GM18873 (cell line): ENCODE measurements around the gene CHST5.

Experiments
- ATAC-seq: cut with Tn5 transposase; IDR thresholded peaks from one replicate; pipeline ENCODE4 v1.9.1; 2021; ENCODE audit warnings: mild to moderate bottlenecking, moderate library complexity, moderate number of reproducible peaks; ENCODE audit not compliant: unreplicated experiment, low FRiP score

Gene CHST5

DNA sequence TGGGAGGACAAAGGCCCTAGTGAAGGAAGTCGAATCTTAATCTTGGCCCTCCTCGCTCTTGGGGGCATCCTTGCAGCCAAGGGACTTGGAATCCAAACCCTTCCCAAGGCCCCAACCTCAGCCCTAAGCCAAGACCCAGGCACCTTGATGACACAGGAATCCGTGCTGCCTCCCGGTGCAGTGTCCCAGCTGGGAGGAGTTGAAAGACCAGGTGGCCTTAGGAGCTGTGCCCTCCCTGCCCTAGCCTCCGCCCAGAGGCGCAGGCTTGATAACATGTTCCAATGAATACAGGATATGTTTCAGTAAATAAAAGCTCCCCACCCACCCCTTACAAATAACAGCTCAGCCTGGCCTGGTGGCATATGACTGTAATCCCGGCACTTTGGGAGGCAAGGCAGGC is at the start of gene CHST5:
CHST5 (minus strand) TSS at position 208 of the 400 bp plus-strand sequence. CDS start 5,724 bp downstream, outside the sequence.
- ATAC-seq: no peak

DNA sequence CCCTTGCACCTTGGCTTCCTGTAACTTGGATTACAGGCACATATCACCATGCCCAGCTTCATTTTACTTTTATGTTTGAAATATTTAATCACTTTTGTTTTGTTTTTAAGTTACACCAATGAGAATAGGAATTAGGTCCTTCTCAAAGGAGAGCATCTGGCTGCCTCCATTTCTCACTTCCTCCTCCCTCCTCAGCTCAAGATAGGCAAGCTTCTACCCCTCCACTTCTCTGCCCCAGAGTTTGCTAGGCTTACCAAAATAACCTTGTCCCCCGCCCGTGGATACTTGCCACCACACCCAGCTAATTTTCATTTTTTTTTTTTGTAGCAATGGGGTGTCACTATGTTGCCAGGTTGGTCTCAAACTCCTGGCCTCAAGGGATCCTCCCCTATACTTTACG is 48.2 kb upstream of the CHST5 start:
- no peak for ATAC-seq

DNA sequence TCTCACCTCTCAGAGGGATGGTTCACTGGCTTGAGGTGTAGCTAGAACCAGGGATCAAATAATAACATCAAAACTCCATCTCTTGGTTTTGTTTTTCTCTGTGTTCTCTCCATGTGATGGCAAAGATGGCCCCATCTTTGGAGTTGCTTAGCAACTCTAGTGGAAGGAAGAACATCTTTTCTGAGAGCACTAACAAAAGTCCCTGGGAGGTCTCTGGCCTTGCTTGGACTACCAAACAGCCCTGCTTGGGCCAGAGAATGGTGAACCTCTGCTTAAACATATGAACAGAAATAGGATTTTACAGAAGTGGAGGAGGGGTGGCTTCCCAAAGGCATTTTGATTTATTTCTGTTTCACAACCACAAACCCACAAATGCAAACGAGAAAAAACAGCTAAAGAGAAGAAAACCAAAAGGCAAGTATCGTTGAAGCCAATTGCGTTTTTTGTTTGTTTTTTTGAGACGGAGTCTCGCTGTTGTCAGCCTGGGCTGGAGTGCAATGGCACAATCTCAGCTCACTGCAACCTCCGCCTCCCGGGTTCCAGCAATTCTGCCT is 43.5 kb upstream of the CHST5 start:
- ATAC-seq: no peak

DNA sequence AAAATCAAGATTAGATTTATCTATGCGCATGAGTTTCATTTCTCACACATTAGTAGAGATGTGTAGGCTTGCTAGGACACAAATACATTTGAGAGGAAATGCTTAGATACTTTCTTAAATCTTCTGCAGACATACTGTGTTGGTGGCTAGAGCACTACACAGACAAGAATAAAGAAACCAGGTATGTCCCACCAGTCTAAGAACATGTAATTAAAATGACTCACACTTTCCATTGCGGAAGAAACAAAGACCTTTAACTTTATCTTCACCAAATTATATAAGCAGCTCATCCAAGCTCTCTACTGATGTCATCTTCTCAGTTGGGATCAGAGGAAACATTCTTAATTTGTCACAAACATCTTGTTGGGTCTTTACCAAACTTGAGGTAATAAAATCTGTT is 42.8 kb upstream of the CHST5 start:
- ATAC-seq: no peak

DNA sequence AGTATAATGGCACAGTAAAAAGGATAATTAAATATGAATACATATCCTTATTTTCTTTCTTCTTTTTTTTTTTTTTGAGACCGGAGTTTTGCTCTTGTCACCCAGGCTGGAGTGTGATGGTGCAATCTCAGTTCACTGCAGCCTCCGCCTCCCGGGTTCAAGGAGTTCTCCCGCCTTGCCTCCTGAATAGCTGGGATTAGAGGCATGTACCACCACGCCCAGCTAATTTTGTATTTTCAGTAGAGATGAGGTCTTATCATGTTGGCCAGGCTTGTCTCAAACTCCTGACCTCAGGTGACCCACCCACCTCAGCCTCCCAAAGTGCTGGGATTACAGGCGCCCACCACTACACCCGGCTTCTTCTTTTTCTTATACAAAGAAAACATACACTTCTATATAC is 42.3 kb upstream of the CHST5 start:
- ATAC-seq: no peak

DNA sequence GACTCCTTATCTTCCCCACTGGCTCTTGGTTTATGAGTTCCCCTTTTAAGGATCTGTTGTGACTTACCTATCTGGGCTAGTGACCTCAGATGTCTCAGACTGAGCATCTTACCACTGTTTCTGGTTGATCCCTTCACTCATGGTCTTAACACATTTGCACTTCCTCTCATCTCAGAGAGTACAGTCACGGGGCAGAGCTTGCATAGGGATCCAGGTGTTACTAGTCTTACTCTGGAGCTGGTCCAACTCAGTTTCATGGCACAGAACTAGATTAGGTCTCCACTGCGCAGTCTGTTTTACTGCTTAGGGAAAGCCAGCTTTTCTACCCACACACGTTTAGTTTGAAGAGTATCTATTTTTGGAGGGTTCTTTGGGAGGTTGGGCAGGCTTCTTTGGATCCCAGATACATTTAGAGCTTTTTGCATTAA is 40.5 kb upstream of the CHST5 start:
- ATAC-seq: no peak

DNA sequence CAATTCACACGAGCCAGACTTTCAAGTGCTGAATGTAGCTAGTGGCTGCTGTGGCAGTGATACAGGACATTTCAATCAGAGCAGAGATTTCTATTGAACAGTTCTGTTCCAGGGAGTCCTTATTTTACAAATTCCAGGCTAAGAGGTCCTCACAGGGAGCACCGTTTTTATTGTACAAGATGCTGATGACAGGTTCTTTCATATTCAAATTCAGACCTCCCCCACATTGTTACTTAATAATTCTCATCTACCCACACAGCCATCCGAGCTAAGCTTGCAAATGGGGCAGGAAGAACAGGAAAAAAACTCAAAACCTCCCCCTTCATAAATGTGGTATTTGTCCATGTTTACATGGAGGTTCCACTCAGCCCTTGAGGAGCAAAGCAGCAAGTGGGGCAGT is 40.0 kb upstream of the CHST5 start:
- ATAC-seq: no peak

DNA sequence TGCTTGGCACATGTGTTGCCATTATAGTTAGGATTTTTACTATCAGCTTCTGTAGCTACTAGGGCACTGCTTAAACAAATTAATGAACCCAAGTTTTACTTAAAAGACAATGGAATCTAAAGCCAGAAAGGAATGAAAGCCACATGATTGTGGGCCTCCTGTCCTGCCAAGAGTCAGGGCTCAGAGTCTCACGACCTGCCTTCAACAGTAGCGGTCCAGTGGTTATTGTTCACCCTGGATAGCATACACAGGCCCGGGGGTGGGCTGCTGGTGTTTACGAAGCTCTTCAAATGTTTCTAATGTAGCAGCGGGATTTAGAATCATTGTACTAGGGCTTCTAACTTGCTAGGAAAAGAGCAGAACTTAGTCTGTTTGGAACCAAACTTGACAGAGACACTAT is 38.0 kb upstream of the CHST5 start:
- ATAC-seq: no peak

DNA sequence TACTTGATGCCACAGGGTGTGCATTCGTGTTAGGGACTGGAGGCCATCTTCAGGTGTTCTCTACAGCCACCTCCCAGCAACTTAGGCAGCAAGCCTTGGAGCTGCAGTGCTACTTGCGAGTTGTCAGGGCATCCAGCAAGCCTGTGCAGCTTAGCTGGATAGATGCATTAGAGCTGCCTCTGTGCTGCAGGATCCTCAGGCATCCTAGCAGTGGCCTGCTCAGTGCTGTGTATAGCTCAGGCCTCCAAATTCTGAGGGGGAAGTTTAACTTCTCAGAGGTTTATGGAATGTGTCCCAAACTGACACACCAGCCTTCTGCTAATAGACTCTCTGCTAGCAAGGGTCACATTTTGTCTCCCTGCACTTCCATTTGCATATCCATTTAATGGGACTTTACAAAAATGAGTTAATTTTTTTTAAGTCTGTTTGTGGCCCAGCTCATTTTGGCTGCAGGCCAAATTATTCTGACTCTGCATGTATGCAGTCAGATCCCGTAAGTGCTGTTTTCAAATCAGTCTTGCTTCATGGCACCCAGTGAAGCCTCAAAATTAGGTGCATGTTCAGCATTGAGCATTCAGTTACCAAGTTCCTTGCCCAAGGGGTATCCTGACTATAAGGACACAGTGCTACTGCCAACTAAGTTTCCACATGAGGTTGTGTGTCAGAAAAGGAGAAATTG is 37.1 kb upstream of the CHST5 start:
- no peak for ATAC-seq

DNA sequence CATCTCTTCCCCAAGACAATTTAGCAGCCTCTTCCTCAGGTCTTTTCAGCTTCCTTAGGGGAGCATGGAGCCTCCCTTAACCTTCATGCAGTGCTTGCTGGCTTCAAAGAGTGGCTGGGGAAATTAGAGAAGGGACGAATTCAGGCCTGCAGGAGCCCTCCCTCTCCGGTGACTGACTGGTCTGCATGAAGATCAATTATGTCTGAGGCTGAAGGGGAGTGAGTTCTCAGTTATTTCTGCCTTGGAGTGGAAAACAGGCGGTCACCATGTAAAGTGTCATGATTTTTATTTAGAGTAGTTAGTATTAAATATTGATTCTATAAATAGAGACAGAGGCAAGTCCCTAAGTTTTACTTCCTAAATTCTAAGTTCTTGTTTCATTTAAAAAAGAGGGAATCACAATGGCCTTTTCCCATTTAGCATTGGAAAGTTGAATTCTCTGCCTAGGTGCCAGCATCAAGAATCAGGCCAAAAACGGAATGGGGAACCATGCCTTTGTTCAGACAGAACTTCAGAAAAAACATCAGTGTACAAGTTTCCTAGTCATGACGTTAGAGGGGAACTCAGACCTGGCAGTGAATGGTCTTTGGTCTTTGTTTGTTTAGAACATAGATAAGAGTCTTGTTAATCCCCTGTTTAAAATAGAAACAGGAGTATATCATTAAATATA is 34.6 kb upstream of the CHST5 start:
- no peak for ATAC-seq

DNA sequence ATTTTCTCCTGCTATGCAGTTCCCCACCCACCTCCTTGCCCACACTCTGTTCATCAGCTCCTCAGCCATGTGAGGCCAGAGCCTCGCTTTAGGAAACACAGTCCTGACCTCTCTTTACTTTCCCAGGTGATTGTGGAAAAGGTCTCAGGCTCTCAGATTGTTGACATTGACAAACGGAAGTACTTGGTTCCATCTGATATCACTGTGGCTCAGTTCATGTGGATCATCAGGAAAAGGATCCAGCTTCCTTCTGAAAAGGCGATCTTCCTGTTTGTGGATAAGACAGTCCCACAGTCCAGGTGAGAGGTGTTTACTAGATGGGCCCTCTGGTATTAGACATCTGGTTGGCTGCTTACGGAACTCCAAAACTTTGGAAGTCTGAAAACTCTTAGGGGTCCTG is 32.0 kb upstream of the CHST5 start:
- no peak for ATAC-seq

DNA sequence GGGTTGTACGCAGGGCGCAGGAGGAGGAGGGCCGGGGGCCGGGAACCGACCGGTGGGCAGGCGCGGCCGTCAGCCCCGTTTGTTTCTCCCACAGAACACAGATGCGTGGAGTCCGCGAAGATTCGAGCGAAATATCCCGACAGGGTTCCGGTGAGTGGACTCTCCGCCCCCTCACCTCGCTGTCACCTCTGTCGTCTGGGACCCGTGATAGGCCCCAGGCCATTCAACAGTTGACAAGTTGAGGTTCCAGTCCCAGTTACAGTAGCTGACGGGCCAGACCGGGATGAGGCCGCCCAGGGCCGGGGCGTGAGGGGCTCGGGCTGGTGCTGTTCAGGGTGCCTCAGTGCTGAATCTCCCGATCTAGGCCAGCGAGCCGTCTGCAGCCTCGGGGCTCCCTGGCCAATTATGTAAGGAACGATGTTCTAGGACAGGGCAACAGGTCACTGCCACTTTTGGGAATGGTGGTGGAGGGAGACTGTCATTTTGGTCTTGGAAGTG is 30.9 kb upstream of the CHST5 start:
- ATAC-seq: no peak

DNA sequence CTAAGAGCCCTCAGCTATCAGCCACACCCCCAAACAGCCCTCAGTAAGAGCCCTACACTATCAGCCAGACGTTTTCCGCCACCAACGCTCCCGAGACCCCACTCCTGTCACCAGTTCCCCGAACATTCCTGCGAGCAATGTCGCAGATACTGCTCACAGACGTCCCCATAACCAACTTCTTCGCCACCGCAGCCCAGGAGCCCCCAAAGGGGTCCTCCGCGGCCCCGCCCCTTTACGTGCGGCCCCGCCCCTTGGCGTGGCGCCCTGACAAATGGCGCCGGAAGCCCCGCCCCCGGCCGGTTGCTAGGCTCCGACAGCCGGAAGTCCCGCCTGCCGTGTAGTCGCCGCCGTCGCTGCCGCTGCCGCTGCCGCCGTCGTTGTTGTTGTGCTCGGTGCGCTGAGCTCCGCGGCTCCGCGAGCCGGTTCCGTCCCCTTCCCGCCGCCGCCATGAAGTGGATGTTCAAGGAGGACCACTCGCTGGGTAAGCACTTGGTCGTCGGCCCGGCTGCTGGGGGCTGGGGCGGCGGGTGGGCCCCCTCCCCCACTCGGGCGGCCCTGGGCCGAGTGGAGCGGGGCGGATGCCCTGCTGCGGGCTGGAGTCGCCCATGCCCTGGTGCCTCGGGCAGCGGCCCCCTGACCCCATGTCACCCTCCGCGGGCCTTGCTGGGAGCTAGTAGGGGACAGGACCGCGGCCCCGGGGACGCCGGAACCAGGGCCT is 30.3 kb upstream of the CHST5 start, which contains the start of gene GABARAPL2:
GABARAPL2 (plus strand) TSS at position 340 of the 718 bp plus-strand sequence; CDS start at position 448, 108 bp downstream.
- ATAC-seq: peak; percentile 59

DNA sequence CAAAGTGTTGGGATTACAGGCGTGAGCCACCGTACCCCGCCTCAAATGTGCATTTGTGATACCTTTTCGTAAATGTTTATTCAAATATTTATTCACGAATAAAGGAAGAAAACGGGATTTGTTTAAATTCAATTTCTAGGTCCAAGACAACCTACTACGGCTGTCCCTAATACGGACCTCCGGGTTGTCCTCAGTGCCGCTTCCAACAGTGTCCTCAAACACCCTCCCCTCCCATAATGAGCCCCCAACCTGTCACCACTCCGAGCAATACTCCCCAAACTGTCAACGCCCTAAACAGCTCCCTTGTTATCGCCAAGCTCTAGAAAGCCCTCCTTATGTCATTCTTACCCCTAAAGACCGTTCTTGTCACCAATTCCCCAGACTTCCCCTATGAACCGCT is 29.7 kb upstream of the CHST5 start:
- ATAC-seq: no peak

DNA sequence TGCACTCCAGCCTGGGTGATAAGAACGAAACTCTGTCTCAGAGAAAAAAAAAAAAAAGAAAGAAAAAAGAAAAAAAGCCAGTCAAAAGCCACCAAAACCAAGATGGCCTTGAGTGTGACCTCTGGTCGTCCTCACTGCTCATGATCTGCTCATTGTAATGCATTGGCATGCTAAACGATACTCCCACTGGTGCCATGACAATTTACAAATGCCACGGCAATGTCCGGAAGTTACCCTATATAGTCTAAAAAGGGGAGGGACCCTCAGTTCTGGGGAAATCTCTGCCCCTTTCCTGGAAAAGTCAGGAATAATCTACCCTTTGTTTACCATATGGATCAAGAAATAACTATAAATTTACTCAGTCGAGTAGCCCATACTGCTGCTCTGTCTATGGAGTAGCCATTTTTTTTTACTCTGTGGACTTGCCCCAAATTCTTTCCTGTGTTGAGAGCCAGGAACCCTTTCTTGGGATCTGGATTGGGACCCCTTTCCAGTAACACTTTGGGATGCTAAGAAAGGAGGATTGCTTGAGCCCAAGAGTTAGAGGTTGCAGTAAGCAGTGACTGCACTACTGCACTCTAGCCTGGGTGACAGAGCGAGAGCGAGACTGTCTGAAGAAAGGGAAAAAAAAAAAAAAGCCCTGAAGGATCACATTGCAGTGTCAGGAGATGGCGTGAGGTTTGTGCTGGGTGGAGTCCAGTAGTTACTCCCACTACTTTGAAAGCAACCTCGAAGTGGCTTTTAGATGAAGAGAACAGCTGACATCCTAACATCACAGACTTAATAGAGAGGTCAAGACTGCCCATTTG is 23.9 kb upstream of the CHST5 start:
- ATAC-seq: no peak

DNA sequence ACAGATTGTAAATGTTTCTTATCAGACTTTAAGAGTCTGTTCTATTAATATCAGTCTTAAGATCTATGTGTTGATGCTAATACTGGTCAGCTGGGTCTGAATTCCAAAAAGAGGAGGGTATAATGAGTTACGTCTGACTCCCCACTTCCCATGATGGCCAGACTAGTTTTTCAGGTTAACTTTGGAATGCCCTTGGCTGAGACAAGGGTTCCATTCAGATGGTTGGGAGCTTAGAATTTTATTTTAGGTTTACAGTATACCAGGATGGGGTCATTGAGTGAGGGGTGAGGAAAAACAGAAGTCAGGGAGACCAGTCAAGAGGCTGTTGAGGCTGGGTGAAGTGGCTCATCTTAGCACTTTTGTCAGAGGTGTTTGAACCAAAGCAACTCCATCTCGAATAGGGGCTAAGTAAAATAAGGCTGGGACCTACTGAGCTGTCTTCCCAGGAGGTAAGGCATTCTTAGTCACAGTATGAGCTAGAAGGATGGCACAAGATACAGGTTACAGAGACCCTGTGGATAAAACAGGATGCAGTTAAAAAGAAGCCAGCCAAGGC is 23.0 kb upstream of the CHST5 start:
- no peak for ATAC-seq

DNA sequence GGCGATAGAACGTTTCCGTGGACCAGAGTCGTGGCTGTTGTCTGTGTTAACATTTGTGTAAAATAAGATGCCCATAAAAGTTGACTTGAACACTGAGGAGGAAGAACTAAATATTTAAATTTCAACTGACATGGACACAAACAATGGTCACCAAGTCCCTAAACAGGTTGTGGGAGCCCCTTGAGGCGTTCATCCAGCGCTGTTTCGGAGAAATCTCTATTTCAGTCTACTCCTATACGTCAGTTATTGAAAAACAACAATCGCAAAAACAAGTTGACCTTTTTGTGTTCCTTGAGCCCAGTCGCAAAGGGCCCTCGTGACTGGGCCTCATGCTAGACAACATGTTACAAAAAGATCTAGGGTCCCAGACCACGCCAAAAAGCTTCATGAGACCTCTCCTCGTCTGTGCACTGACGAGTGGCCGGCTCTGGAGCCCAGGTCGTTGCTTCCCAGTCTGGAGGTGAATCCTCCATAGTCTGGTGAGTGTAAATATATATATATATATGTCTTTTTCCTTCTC is 20.6 kb upstream of the CHST5 start:
- no peak for ATAC-seq

DNA sequence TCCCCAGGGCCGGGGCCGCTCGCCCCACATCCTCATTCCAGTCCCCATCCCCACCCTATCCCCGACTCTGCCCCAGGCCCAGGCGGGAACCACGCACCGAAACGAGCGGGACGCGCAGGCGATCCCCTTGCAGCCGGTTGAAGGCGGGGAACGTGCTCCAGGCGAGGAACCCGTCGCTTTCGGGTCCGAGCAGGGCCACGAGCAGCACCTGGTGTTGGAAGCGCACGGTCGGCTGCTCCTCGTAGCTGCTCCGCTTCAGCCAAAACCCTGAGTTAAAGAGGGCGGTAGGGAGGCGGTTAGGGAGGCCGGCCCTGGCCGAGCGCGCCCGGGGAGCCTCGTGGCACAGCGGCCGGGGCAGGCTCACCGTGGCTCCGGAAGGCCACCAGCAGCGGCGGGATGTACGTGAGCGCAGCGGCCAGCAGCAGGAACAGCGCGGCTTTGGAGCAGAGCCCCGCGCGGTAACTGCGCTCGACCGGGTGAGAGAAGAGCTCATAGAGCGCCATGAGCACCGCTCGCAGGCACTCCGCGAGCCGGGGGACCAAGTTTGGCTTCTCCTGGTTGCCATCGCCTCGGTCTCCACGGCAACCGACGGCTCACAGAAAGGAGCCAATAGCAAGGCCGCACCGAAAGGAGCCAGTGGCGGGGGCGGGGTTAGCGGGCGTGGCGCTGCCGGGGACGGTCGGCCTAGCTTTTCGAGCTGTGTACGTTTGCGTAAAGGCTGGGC is 20.0 kb upstream of the CHST5 start, which contains the start of gene TMEM231:
TMEM231 (minus strand) TSS at position 546 of the 724 bp plus-strand sequence; CDS start at position 503, 43 bp downstream.
- ATAC-seq: peak; percentile 96

DNA sequence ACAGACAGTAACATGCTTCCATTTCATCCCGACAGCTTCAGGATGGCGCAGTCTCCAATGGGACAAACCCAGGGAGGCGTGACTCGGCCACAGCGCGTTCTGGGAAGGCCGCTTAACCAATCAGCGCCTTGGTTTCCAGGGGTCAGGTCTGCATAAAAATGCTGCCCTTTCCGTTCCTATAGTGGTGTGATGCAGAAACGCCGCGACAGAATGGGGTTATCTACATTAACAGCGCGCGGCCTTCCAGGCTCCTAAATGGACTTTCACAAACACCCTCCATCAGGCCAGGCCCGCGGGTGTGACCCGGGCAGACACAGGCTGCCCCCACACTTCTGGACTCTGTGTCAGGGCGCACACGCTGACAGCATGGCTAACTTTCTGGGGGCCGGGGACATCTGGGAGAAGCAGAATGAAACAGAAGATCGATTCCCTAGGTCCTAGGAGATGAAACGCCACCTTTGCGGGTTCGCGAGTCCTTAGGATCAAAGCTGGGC is 19.4 kb upstream of the CHST5 start:
- ATAC-seq: no peak
